Adrenal gland (tissue), 12 donors: ENCODE data around the gene TMIGD1. TPM values are rescaled to one million over a fixed set of nuclear protein-coding genes. Genes with fewer than 3 reads are reported as not detected.
"Not testable (repeated sequence)": the region's sequence is repeated elsewhere in the genome, so short reads cannot be mapped to it uniquely, and the experiment has no call there.

Experiments
- DNase-seq, 7 donors: peaks; one replicate each; pipeline ENCODE4 v3.0.0-alpha.2; 2019 to 2020
- H3K27ac ChIP-seq, 5 donors: fragments of 200-600 bp; sonication (generic) in 4 of 5; 1 replicate in 3 of 5; 2 replicates in 2 of 5; pipeline versions ENCODE4 v1.5.1 to v1.8.0; 2016 to 2020; ENCODE audit warnings: mild to moderate bottlenecking in 1 of 5
- H3K27me3 ChIP-seq: fragments of 200-600 bp; 2 replicates; pipeline ENCODE4 v1.8.0; 2021
- H3K36me3 ChIP-seq, 2 donors: fragments of 200-600 bp; replicated peaks in 1 of 2; 1 replicate in 1 of 2; 2 replicates in 1 of 2; pipeline versions ENCODE4 v1.5.1 to v1.8.0; 2018 to 2022
- H3K4me1 ChIP-seq, 2 donors: fragments of 200-600 bp; replicated peaks in 1 of 2; 1 replicate in 1 of 2; 2 replicates in 1 of 2; pipeline versions ENCODE4 v1.5.1 to v1.8.0; 2018 to 2021
- H3K4me3 ChIP-seq, 4 donors: fragments of 200-600 bp; sonication (generic) in 3 of 4; one replicate each; pipeline ENCODE4 v1.5.1; 2016 to 2018
- H3K9me3 ChIP-seq, 3 donors: fragments of 200-600 bp; sonication (generic) in 1 of 3; replicated peaks in 1 of 3; 1 replicate in 2 of 3; 2 replicates in 1 of 3; pipeline versions ENCODE4 v1.5.1 to v1.8.0; 2016 to 2021
- CTCF ChIP-seq, 6 experiments: fragments of 450-650 bp in 4 of 6; fragments of 200-600 bp in 2 of 6; sonication (generic) in 1 of 6; IDR thresholded peaks; 1 replicate in 5 of 6; 2 replicates in 1 of 6; pipeline versions ENCODE4 v1.5.1 to v1.8.0; 2016 to 2021; ENCODE audit warnings: antibody characterized with exemption in 6 of 6, mild to moderate bottlenecking in 2 of 6, moderate library complexity in 1 of 6
- POLR2A ChIP-seq, 2 donors: fragments of 450-650 bp; IDR thresholded peaks; one replicate each; pipeline ENCODE4 v1.6.1; 2017; ENCODE audit warnings: antibody characterized with exemption in 2 of 2, mild to moderate bottlenecking in 2 of 2, moderate library complexity in 1 of 2
- WGBS, 4 donors: extraction: QIAGEN DNeasy Blood & Tissue Kit in 2 of 4; methylation state at CpG; one replicate each; pipeline versions ENCODE4 v1.1.5 to v1.1.7; 2013 to 2017; 5-methylcytosine and 5-hydroxymethylcytosine counted together
- intact Hi-C, 2 donors: fragments of 100-400 bp; cut with DNase I; formaldehyde crosslinking; loops; one replicate each; pipeline versions ENCODE4 v1.14.1 to v1.15.0; 2022 to 2023
- polyA plus RNA-seq, 3 donors: library from polyadenylated mRNA; stranded (reverse); fragments of 200-250 nt in 2 of 3; fragments of 350-450 nt in 1 of 3; fragmentation: Illumina TruSeq in 1 of 3; extraction: RNeasy Lipid Tissue Mini Kit (QIAGEN cat#74804) in 1 of 3; gene quantifications; one replicate each; pipeline ENCODE4 v1.2.3, GENCODE V29; 2013 to 2014
- total RNA-seq, 9 donors: library from RNA; depleted of rRNA in 4 of 9; stranded (reverse); fragments of >200 nt in 4 of 9; fragments of 120-200 nt in 1 of 9; fragmentation: NEBNext Ultra II Directional in 1 of 9; extraction: Animal tissue kit (Norgen Biotek cat#: 25700) in 1 of 9; gene quantifications; one replicate each; pipeline versions ENCODE4 v1.1.0 to v1.2.4, GENCODE V29; 2013 to 2023
- donor health status: healthy with polysubstance abuse.
- donor health status: Bipolar disorder and iron deficiency.
- donor health status: DM: yes; HTN: yes; CAD: no.
- donor health status: DM: no; HTN: no; CAD: no.
- donor health status: DM: no; HTN: no; CAD: no.
- donor health status: DM: yes; HTN: yes; CAD: no.

Gene TMIGD1
- total and polyA plus RNA-seq, 12 donors, result not detected

GRCh38 chr17:30354701-30355100, 20.8 kb upstream of the TMIGD1 start:
- no peaks in the 10 kb centered on the region for H3K27me3 ChIP-seq
- intact Hi-C loops, result no loop called here
- no peaks in the 10 kb centered on the region for H3K36me3 ChIP-seq
- H3K4me1 ChIP-seq, result no peaks in the 10 kb centered on the region
- H3K4me3 ChIP-seq, result no peak overlapping the region
- no peak for DNase-seq
- H3K27ac ChIP-seq, result no peak overlapping the region
- H3K9me3 ChIP-seq, result no peaks in the 10 kb centered on the region
- TF ChIP-seq POLR2A (IDR thresholded peaks at IDR 0.05), result no peak
- no peak for TF ChIP-seq CTCF (IDR thresholded peaks at IDR 0.05)

- no peak for DNase-seq
- 55 to 73% (median 68%) methylated on average over 2 of the region's 2 CpGs for WGBS, 4 donors
- intact Hi-C loops, result no loop called here
- H3K27me3 ChIP-seq, result no peaks in the 10 kb centered on the region
- no peaks in the 10 kb centered on the region for H3K36me3 ChIP-seq
- no peaks in the 10 kb centered on the region for H3K4me1 ChIP-seq
- H3K9me3 ChIP-seq, result no peaks in the 10 kb centered on the region
- H3K27ac ChIP-seq, result no peak overlapping the region
- H3K4me3 ChIP-seq, result no peak overlapping the region
- TF ChIP-seq CTCF (IDR thresholded peaks at IDR 0.05) (no peak), POLR2A (IDR thresholded peaks at IDR 0.05) (no peak)
Measured at GRCh38 chr17:30352240-30352814, 18.5 kb upstream of the TMIGD1 start.

- no peaks in the 10 kb centered on the region for H3K36me3 ChIP-seq
- no peaks in the 10 kb centered on the region for H3K9me3 ChIP-seq
- intact Hi-C loops, result no loop called here
- no peaks in the 10 kb centered on the region for H3K27me3 ChIP-seq
- WGBS, 4 donors, result 78 to 88% (median 80%) methylated on average over 2 of the region's 2 CpGs
- H3K4me3 ChIP-seq, result no peak overlapping the region
- H3K27ac ChIP-seq, result no peak overlapping the region
- no peak for DNase-seq
- no peaks in the 10 kb centered on the region for H3K4me1 ChIP-seq
- TF ChIP-seq POLR2A (IDR thresholded peaks at IDR 0.05) (no peak), CTCF (IDR thresholded peaks at IDR 0.05) (no peak)
Measured at GRCh38 chr17:30351735-30352134, 17.9 kb upstream of the TMIGD1 start.

GRCh38 chr17:30351263-30351662, 17.4 kb upstream of the TMIGD1 start:
- H3K27me3 ChIP-seq, DNase-seq, H3K36me3 ChIP-seq, H3K27ac ChIP-seq, intact Hi-C loops, H3K4me1 ChIP-seq, H3K9me3 ChIP-seq, H3K4me3 ChIP-seq: not testable (repeated sequence)
- 74 to 85% (median 81%) methylated on average over 4 of the region's 4 CpGs for WGBS, 4 donors

GRCh38 chr17:30349252-30349651, 15.4 kb upstream of the TMIGD1 start:
- no peaks in the 10 kb centered on the region for H3K36me3 ChIP-seq
- H3K4me3 ChIP-seq, result no peak overlapping the region
- TF ChIP-seq POLR2A (IDR thresholded peaks at IDR 0.05) (no peak), CTCF (IDR thresholded peaks at IDR 0.05) (no peak)
- H3K9me3 ChIP-seq, result no peaks in the 10 kb centered on the region
- H3K27ac ChIP-seq, result no peak overlapping the region
- peaks cover 0 to 10% of the 10 kb centered on the region in 2 donors for H3K4me1 ChIP-seq
- no peak for DNase-seq
- WGBS, 4 donors, result 82 to 98% (median 96%) methylated on average over 1 of the region's 1 CpG
- intact Hi-C loops, result loop anchor here in 1 of 2 donors (10.0 kb wide), 1 partner anchor 126 kb away; the partner anchor contains the start of gene GOSR1
- H3K27me3 ChIP-seq, result no peaks in the 10 kb centered on the region
